Suppressor macrophage treated with lipopolysaccharide for 1 hour (primary cell): ENCODE measurements around the gene HS2ST1.
"Not testable (repeated sequence)": the region's sequence is repeated elsewhere in the genome, so short reads cannot be mapped to it uniquely, and the experiment has no call there.

Experiments used
- DNase-seq, 3 donors: peaks; one replicate each; pipeline ENCODE4 v3.0.0-alpha.2; 2020 to 2022

The HS2ST1 gene

GRCh38 chr1:86914601-86914997 lies at the start of gene HS2ST1:
Gene HS2ST1 (plus strand): TSS chr1:86914635.
- DNase-seq, result no peak

GRCh38 chr1:86865973-86866637 lies 48.3 kb upstream of the HS2ST1 start:
- peak in 1 of 3 donors; percentile 1 for DNase-seq

- peak; percentile 6 to 59 (median 53) for DNase-seq
Measured at GRCh38 chr1:86866665-86867064, 47.8 kb upstream of the HS2ST1 start.

- DNase-seq, result not testable (repeated sequence)
Measured at GRCh38 chr1:86867278-86867677, 47.2 kb upstream of the HS2ST1 start.

GRCh38 chr1:86868477-86868876 lies 46.0 kb upstream of the HS2ST1 start:
- no peak for DNase-seq

- no peak for DNase-seq
Measured at GRCh38 chr1:86871001-86871400, 43.4 kb upstream of the HS2ST1 start.

GRCh38 chr1:86872086-86872485 lies 42.3 kb upstream of the HS2ST1 start:
- DNase-seq, result no peak

- no peak for DNase-seq
Measured at GRCh38 chr1:86875722-86876121, 38.7 kb upstream of the HS2ST1 start.

GRCh38 chr1:86887479-86888162 lies 26.8 kb upstream of the HS2ST1 start:
- DNase-seq, result no peak

GRCh38 chr1:86888327-86888726 lies 26.1 kb upstream of the HS2ST1 start:
- DNase-seq, result no peak

GRCh38 chr1:86899401-86899800 lies 15.0 kb upstream of the HS2ST1 start:
- DNase-seq, result not testable (repeated sequence)

GRCh38 chr1:86905875-86906274 lies 8.6 kb upstream of the HS2ST1 start:
- no peak for DNase-seq

- DNase-seq, result no peak
Measured at GRCh38 chr1:86906419-86906818, 8.0 kb upstream of the HS2ST1 start.

- DNase-seq, result no peak
Measured at GRCh38 chr1:86912281-86912900, 2.0 kb upstream of the HS2ST1 start.

- peak; percentile 54 to 58 (median 56) for DNase-seq
Measured at GRCh38 chr1:86913399-86913895, 988 bp upstream of the HS2ST1 start.

GRCh38 chr1:86913896-86914600 lies 387 bp upstream of the HS2ST1 start, which contains the start of gene SELENOF:
Gene SELENOF (minus strand): TSS chr1:86914126. CDS start chr1:86914111, 15 bp downstream.
- DNase-seq, result peak; percentile 100

- peak; percentile 71 to 78 (median 73) for DNase-seq
Measured at GRCh38 chr1:86914998-86915736, 732 bp downstream of the HS2ST1 start.

GRCh38 chr1:86915737-86916235 lies 1.4 kb downstream of the HS2ST1 start:
- no peak for DNase-seq

- no peak for DNase-seq
Measured at GRCh38 chr1:86916752-86917151, 2.3 kb downstream of the HS2ST1 start.

GRCh38 chr1:86922445-86922844 lies 8.0 kb downstream of the HS2ST1 start:
- DNase-seq, result no peak

GRCh38 chr1:86924324-86924960 lies 10.0 kb downstream of the HS2ST1 start:
- no peak for DNase-seq

- no peak for DNase-seq
Measured at GRCh38 chr1:86925742-86926141, 11.3 kb downstream of the HS2ST1 start.
